Stimulated activated CD8-positive, alpha-beta memory T cell treated with anti-CD3 and anti-CD28 coated beads, Interleukin-2, amount 100 ng/mL, for 1 hour (primary cell): ENCODE results near the gene PPP1R9A.
"Not testable (repeated sequence)": the region's sequence is repeated elsewhere in the genome, so short reads cannot be mapped to it uniquely, and the experiment has no call there.

Experiments
- DNase-seq, 2 donors: peaks; one replicate each; pipeline ENCODE4 v3.0.0-alpha.2; 2020; ENCODE audit warnings: low read depth in 2 of 2

Gene PPP1R9A

DNA sequence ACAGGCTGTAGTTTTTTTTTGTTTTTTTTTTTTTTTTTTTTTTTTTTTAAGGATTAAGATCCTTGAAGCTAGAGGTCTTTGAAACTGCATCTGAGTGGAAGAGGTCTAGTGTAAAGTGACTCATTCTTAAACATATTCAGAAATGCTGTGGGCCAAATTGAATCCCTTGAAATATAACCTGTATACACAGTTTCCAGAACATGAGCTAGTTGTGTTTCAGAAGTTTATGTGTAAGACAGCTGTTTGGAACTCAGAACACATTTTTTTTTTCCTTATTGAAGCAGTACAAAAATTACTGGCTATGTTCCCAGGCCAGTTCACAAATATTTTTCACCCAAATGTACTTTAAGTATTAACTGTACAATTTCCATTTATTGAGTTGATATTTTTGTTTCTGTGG lies 67.9 kb downstream of the PPP1R9A start:
- DNase-seq, result no peak

DNA sequence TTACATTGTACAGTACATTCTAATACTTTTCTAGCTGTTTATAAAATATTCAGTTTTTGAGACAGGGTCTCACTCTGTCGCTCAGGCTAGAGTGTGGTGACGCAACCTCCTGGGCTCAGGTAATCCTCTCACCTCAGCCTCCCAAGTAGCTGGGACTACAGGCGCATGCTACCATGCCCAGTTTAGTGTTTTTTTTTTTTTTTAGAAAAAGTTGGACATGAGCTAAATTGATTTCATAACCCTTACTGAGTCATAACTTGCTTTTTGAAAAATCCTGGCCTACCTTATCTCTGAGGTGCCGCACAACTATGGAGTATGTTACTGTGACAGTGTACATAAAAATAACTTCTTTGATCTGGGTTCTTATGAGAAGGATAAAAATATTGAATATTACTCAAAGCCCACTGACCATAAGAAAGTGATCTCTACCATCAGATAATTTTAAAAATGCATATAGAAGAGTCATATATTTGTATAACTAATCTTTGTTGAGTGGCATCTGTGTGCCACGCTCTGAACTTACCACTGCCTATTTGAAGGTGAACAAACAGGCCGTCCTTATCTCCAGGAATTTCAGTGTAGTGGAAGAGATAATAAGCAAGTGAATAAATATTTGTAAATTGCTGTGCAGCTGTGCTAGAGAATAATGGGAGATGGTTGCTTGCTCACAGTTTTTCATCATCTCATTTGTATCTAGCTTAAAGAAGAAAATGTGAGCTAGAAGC lies 73.2 kb downstream of the PPP1R9A start:
- DNase-seq, result no peak

DNA sequence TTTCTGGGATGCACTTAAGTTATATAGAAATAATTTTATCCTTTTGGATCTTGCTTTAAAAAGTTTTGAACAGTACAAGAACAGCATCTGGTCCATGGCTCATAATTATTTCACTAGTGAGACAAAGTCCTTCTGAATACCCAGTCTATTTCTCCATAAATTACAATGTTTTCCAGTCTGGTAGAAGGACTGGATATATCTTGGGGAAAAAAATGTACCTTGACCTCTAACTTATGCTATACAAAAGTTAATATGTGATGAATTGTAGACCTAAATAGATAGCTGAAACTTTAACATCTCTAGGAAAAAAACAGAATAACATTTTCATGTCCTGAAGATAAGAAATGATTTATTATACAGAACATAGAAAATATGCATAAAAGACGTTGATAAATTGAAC lies 88.5 kb downstream of the PPP1R9A start:
- no peak for DNase-seq

DNA sequence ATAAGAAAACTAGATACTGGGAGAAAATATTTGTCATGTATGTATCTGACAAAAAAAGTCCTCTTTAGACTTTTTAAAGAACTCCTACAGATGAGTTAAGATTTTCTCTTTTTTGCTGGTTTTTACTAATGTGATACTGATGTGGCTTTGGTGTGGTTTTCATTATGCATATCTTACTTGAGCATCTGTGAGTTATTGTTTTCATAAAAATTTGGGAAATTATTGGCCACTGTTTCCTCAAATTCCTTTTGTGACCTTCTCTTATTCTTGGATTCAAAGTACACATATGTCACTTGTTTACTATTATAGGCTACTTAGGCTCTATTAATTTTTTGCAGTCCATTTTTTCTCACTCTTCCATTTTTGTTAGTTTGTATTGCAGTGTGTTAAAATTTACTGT lies 89.0 kb downstream of the PPP1R9A start:
- no peak for DNase-seq

DNA sequence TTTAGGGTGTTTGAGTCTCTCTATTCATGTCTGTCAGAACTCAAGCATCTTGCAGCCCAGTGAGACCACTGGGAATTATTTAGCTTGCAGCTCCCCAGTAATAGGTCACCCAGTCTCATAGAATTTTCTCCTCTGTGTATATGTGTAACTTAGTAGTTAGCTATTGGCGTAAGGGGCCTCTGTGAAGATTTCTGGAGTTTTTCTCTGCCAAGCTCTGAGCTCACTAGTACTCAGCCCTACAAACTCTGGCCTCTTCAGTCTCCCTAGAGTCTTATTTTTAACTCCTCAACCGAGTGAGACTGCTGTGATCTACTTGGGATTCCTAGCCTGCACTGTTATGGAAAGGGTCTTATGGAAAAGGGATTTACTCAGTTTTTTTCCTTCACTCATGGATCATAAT lies 90.2 kb downstream of the PPP1R9A start:
- DNase-seq, result no peak

DNA sequence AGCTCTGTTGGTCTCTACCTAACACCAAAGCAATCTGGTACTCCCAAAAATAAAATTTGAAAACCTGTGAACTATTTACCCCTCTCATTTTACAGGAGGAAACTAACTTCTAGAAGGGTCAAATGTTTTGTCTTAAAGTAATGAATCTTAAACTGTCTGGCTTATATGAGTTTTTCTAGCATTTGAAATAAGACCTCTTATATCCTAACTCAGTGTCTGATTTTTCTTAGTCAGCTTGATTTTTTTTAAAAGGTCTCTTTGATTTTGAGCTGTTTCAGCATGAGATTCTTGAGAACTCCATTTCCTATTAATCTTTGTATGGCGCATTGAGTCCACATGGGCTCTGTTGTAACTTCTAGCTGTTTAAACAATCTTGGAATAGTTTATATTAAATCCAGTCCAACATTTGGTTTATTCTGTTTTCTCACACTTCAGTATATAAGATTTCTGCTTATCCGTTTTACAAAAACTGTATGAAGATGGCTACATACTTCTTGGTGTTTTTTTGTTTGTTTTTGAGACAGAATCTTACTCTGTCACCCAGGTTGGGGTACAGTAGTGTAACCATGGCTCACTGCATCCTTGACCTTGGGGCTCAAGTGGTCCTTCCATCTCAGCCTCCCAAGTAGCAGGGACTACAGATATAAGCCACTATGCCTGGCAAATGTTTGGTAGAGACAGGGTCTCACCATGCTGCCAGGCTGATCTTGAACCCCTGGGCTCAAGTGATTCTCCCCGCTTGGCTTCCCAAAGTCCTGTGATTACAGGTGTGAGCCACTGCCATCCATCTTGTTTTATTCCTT lies 91.1 kb downstream of the PPP1R9A start:
- no peak for DNase-seq

DNA sequence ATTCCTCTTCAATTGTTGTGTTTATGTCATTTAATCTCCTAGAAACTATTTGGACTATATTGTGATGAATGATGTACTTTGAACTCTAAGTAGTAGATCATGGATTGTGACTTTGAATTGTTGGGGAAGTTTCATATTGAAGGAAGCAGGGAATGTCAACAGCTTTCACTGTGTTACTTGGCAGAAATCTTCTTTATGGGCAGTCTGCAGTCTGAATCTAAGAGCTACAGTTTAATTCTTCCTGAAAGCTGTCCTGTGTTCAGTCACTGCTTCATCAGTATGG lies 91.6 kb downstream of the PPP1R9A start:
- DNase-seq, result no peak

DNA sequence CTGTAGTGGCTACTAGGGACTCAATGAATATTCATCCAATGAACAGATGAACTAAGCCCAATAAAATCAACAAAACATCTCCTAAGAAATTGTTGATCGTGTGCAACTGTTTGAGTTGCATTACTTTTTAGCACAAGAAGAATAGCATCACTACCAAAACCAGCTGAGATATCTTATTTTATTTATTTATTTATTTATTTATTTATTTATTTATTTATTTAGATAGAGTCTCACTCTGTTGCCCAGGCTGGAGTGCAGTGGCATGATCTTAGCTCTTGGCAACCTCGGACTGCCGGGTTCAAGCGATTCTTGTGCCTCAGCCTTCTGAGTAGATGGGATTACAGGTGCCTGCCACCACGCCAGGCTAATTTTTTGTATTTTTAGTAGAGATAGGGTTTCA lies 92.2 kb downstream of the PPP1R9A start:
- not testable (repeated sequence) for DNase-seq

DNA sequence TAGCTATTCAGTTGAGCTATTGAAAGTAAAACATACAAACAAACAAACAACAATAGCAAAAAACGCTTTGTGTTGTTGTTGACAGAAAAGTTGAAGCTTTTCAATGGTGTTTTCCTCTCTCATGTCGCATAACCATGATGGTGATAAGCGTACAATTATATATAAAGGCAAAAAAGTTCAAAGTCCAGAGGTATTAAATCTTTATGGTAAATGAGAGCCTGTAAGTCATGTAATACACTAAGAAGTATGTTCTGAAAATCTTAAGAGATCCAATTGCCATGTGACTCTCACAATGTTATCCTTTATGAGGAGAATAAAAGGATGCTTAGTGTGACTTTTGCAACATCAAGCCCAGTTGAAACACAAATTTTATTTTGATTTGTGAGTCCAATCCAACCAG lies 93.9 kb downstream of the PPP1R9A start:
- DNase-seq, result no peak

DNA sequence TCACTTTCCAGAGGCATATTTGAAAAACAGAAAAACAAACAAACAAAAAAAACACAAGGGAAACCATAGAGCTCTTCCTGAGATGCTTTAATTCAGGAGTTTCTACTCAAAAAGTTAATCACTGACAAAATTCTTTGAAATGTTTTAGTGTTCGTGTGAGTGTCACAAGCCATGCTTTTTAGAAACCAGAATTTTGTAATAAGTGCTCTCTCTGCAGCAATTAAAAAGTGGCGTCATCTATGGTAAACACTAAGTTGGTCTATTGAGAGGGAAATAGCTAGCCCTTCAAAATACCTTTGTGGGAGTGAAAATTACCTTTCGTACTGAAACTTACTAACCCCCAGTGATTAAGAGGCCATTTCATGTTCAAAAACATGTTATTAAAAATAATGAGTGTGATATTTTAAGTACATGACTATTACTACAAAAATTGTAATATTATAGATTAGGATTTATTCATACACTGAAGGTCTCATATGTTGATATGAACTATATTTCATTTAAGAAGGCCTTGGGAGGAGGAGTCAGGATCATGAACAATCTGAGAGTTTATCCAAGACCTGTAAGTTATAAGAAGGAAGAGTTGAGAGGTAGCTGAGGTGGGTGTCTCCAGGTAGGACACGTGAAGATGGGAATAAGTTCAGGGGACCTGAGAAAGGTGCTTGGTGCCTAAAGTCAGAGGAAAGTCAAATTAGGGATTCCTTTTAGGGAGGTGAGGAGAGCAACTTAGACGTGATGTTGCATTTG lies 94.6 kb downstream of the PPP1R9A start:
- no peak for DNase-seq

DNA sequence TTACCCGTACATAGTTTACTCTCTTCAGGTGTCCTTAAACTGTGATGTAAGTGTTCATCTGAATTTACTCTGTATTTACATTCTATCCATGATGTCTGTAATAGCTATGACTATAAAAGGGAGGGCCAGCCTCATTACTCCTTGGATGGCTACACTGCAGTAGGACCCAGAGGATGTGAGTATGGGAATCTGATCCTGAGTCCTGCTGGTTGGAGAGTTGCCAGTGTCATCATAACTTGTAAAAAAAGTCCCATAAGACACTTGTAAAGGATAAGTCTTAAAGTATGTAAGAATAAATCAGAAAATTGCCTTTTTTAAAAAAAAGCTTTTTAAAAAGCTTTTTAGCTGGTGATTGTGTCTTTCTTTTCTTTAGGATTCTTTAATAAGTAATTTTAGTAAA lies 95.4 kb downstream of the PPP1R9A start:
- no peak for DNase-seq

DNA sequence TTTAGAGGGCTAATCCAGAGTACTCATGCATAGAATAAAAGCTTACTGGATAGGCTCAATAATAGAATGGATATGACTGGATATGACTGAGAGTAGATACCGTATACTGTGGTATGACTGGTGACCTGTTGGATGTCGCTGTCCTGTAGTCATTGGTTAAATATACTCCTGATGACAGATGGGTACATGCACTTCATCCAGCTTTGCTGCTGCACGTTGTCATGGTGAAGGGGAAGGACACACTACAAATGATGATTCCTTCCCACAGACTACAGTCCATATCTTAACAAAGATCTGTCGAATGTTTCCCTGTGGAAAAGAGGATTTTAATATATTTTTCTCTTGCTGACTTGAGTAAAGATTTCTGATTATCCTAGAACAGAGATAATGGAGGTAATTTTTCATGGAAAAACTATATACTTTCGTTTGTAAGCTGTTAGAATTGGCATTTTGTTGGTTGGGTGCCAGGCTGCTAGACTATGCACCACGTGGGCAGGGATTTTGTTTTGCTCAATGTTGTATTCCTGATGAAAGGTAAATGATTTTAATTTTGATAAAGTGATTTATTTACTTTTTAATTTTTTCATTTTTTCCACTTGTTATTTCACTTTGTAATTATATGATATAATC lies 97.3 kb downstream of the PPP1R9A start:
- no peak for DNase-seq

DNA sequence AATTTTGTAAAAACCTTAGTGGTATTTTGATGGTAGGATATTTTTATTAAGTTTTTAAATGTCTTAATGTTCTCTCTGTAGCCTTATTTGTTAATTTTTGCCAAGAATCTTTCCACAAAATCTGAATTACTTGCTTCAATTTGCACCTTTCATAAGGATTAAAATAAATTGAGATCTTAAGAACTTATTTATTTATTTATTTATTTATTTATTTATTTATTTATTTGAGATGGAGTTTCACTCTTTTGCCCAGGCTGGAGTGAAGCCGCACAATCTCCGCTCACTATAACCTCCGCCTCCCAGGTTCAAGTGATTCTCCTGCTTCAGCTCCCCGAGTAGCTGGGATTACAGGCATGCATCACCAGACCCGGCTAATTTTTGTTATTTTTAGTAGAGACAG lies 98.6 kb downstream of the PPP1R9A start:
- no peak for DNase-seq

DNA sequence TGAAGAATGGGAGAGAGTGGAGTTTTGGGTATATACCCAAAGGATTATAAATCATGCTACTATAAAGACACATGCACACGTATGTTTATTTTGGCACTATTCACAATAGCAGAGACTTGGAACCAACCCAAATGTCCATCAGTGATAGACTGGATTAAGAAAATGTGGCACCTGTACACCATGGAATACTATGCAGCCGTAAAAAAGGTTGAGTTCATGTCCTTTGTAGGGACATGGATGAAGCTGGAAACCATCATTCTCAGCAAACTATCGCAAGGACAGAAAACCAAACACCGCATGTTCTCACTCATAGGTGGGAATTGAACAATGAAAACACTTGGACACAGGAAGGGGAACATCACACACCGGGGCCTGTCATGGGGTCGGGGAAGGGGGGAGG lies 101.4 kb downstream of the PPP1R9A start:
- not testable (repeated sequence) for DNase-seq

DNA sequence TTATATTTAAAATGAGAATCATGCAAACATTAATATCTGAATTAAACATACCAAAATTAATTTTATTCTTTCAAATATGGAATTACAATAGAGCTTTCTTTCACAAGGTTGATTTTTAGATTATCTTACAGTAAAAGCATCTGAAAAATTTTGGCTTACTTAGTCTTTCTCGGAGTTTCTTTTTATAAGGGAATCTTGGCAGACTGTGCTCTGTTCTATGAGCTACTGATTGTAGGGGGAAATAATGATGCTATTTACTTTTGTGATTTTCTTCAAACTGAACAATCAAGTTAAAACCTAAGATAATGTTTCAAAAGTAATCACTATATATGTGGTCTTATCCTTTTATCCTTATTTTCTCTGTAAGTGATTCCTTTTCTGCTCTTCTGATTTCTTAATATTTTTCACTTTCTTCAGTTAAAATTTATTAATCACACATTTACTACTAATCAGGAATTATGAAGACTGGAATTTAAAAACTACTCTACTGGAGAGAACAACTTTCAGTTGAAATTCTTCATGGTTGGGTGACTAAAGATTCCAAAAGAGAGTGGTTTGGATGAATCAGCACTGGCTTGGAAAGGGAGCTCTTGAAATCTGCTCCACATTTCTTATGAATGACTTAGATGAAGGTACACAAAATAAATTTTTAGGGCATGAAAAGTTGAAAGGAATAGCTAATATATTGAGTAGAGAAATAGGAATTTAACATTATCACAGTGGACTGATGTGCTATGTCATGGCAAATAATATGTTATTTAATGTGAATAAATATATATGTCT lies 103.9 kb downstream of the PPP1R9A start:
- DNase-seq, result no peak

DNA sequence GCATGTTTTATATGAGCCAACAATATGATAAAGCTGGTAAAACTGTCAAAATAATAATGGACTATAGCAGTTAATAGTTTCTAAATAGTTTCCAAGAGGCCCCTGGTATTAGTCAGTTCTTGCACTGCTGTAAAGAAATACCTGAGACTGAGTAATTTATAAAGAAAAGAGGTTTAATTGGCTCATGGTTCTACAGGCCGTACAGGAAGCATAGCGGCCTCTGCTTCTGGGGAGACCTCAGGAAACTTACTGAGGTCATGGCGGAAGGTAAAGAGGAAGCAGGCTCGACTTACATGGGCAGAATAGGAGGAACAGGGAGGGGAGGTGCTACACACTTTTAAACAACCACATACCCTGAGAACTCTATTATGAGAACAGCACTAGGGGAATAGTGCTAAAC lies 104.6 kb downstream of the PPP1R9A start:
- DNase-seq, result no peak

DNA sequence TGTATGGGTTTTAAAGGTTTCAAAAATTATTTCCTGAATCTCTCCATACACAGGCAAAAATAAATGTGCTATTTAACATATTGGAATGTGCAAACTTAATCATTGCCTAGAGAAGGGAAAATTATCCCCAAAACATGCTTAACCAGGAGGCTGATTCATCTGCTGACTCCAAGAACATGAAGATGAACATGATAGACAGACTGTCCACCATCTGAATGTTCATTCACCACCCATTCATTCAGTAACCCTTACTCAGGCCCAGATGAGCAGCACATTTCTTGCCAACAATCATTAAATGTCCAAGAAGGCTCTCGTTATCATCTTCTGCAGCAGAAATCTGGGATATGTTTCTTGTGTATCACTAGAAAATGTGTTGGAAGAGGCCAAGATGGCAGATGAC lies 110.6 kb downstream of the PPP1R9A start:
- DNase-seq, result no peak

DNA sequence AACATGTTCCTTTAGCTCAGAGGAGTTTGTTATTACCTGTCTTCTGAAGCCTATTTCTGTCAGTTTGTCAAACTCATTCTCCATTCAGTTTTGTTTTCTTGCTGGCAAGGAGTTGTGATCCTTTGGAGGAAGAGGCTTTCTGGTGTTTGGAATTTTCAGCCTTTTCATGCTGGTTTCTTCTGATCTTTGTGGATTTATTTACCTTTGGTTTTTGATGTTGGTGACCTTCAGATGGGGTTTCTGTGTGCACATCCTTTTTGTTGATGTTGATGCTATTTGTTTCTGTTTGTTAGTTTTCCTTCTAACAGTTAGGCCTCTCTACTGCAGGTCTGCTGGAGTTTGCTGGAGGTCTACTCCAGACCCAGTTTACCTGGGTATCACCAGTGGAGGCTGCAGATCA lies 118.6 kb downstream of the PPP1R9A start:
- no peak for DNase-seq

DNA sequence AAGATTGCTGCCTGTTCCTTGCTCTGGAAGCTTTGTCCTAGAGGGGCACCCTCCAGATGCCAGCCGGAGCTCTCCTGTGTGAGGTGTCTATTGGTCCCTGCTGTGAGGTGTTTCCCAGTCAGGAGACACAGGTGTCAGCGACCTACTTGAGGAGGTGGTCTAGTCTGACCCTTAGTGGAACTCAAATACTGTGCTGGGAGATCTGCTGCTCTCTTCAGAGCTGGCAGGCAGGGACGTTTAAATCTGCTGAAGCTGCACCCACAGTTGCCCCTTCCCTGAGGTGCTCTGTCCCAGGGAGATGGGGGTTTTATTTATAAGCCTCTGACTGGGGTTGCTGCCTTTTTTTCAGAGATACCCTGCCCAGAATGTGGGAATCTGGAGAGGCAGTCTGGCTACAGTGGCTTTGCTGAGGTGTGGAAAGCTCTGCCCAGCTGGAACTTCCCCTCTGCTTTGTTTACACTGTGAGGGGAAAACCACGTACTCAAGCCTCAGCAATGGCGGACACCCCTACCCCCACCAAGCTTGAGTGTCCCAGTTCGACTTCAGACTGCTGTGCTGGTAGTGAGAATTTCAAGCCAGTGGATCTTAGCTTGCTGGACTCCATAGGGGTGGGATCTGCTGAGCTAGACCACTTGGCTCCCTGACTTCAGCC lies 119.2 kb downstream of the PPP1R9A start:
- no peak for DNase-seq

DNA sequence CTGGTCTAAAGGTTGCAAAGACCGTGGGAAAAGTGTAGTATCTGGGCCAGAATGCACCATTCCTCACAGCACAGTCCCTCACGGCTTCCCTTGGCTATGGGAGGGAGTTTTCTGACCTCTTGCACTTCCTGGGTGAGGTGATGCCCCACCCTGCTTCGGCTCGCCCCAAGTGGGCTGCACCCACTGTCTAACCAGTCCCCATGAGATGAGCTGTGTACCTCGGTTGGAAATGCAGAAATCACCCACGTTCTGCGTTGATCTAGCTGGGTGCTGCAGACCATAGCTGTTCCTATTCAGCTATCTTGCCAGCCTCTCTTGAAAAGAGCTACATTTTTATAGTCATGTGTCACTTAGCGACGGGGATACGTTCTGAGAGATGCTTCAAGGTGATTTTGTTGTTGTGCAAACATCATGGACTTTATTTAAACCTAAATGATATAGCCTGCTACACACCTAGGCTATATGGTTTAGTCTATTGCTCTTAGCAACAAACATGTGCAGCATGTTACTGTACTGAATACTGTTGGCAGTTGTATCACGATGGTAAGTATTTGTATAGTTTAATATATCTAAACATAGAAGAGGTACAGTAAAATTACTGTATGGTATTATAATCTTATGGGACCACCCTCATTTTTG lies 120.0 kb downstream of the PPP1R9A start:
- no peak for DNase-seq

DNA sequence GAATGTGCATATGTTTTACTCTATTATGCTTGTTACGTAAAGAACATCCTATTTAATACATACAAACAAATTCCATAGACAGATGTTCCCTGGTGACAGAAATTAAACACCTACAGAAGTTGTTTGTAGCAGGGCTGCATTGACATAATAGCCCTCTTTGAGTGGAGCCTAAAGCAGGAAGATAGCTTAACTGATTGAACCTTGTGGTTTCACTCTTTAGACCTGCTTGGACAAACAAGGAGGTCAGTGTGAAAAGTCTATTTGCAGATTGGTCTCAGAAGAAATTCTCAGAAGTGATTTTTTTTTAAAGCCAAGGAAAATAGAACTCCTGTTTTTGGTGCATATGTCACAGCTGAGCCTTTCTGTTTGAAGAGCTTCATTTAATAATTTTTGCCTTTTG lies 121.3 kb downstream of the PPP1R9A start:
- DNase-seq, result no peak
